Caco-2 (cell line): ENCODE results near the gene ARNT2. TPM values are rescaled to one million over a fixed set of nuclear protein-coding genes. Genes with fewer than 3 reads are reported as not detected.

Experiments used
- BruUV-seq: library from RNA; stranded (reverse); fragments of 400-500 nt; replicated peaks from 2 replicates; lab custom pipeline; 2021; lab: Mats Ljungman, UMichigan
- CTCF ChIA-PET: fragments of 300-600 bp; sonication (Branson Sonifier 250); formaldehyde crosslinking; loops from one replicate; lab custom pipeline; 2022; ENCODE audit warnings: antibody characterized with exemption; lab: Charles Lee
- POLR2A ChIA-PET: fragments of 300-600 bp; sonication (Branson Sonifier 250); formaldehyde crosslinking; loops from one replicate; lab custom pipeline; 2022; ENCODE audit warnings: antibody characterized with exemption; lab: Charles Lee
- DNase-seq, 2 experiments: peaks; one replicate each; pipeline versions ENCODE4 v3.0.0 to v3.0.0-alpha.2; 2020 to 2022
- H3K27me3 ChIP-seq: replicated peaks from 2 replicates; pipeline ENCODE4 v1.6.0; 2011; ENCODE audit warnings: low read length; ENCODE audit not compliant: control insufficient read depth, insufficient read depth
- H3K36me3 ChIP-seq: 2 replicates; pipeline ENCODE4 v1.5.1; 2011; ENCODE audit warnings: low read length; ENCODE audit not compliant: control insufficient read depth, insufficient read depth
- H3K4me1 ChIP-seq: fragments of 250-450 bp; sonication (Bioruptor Pico); 2 replicates; pipeline ENCODE4 v1.5.1; 2020; ENCODE audit warnings: mild to moderate bottlenecking
- H3K4me3 ChIP-seq: 2 replicates; pipeline ENCODE4 v1.5.1; 2011; ENCODE audit warnings: low read depth, mild to moderate bottlenecking, control low read depth, low read length
- H3K9me3 ChIP-seq: fragments of 250-450 bp; sonication (Bioruptor Pico); 2 replicates; pipeline ENCODE4 v1.5.1; 2020; ENCODE audit warnings: mild to moderate bottlenecking, moderate library complexity
- H3K27ac Mint-ChIP-seq: one replicate; pipeline ENCODE4 v1.8.0; 2022; ENCODE audit warnings: mixed read lengths; ENCODE audit not compliant: unreplicated experiment
- H3K27me3 Mint-ChIP-seq: one replicate; pipeline ENCODE4 v1.8.0; 2022; ENCODE audit warnings: mixed read lengths; ENCODE audit not compliant: insufficient read depth, unreplicated experiment
- H3K36me3 Mint-ChIP-seq: one replicate; pipeline ENCODE4 v1.8.0; 2022; ENCODE audit warnings: mild to moderate bottlenecking, mixed read lengths; ENCODE audit not compliant: insufficient read depth, unreplicated experiment
- H3K4me1 Mint-ChIP-seq: one replicate; pipeline ENCODE4 v1.8.0; 2022; ENCODE audit warnings: low read depth, mixed read lengths; ENCODE audit not compliant: unreplicated experiment
- H3K4me3 Mint-ChIP-seq: one replicate; pipeline ENCODE4 v1.8.0; 2022; ENCODE audit warnings: mild to moderate bottlenecking, moderate library complexity, mixed read lengths; ENCODE audit not compliant: unreplicated experiment
- H3K9me3 Mint-ChIP-seq: one replicate; pipeline ENCODE4 v1.8.0; 2022; ENCODE audit warnings: mixed read lengths; ENCODE audit not compliant: unreplicated experiment
- CTCF ChIP-seq, 2 experiments: fragments of 200-600 bp in 1 of 2; IDR thresholded peaks; 1 replicate in 1 of 2; 2 replicates in 1 of 2; pipeline versions ENCODE4 v1.5.1 to v1.8.0; 2011 to 2022; ENCODE audit warnings: antibody characterized with exemption in 1 of 2, control low read depth in 1 of 2, inconsistent platforms in 1 of 2, low read depth in 1 of 2, low read length in 1 of 2, mild to moderate bottlenecking in 1 of 2, moderate library complexity in 1 of 2; ENCODE audit not compliant: insufficient read depth in 1 of 2, severe bottlenecking in 1 of 2, unreplicated experiment in 1 of 2
- intact Hi-C: fragments of 100-400 bp; cut with micrococcal nuclease; formaldehyde crosslinking; loops from one replicate; pipeline ENCODE4 v1.10.0; 2022; ENCODE audit not compliant: unreplicated experiment
- total RNA-seq: library from RNA; stranded (reverse); gene quantifications from 2 replicates; pipeline ENCODE4 v1.2.3, GENCODE V29; 2022

ARNT2 gene
- total RNA-seq, 1 experiment from 2014 or later: 0.23 TPM

GRCh38 chr15:80580106-80580505 lies 175.9 kb downstream of the ARNT2 start:
- Histone ChIP-seq H3K27me3 (no peaks in the 10 kb centered on the region), H3K36me3 (no peaks in the 10 kb centered on the region), H3K9me3 (no peaks in the 10 kb centered on the region), H3K4me1 (peaks cover 6% of the 10 kb centered on the region), H3K4me3 (no peak overlapping the region)
- no peak for DNase-seq
- intact Hi-C loops: no loop called here
- Mint-ChIP-seq H3K9me3 (no peaks in the 10 kb centered on the region), H3K27me3 (no peaks in the 10 kb centered on the region), H3K4me1 (peaks cover 11% of the 10 kb centered on the region), H3K36me3 (no peaks in the 10 kb centered on the region), H3K4me3 (no peak overlapping the region), H3K27ac (no peak overlapping the region)
- no TSS peak for BruUV-seq
- ChIA-PET POLR2A (no interaction called here), CTCF (no interaction called here)
- no peak for TF ChIP-seq CTCF (IDR thresholded peaks at IDR 0.05; ENCODE audit: insufficient read depth in 1 of 2, low read depth in 1 of 2, low read length in 1 of 2, severe bottlenecking in 1 of 2, unreplicated experiment in 1 of 2)

DNA sequence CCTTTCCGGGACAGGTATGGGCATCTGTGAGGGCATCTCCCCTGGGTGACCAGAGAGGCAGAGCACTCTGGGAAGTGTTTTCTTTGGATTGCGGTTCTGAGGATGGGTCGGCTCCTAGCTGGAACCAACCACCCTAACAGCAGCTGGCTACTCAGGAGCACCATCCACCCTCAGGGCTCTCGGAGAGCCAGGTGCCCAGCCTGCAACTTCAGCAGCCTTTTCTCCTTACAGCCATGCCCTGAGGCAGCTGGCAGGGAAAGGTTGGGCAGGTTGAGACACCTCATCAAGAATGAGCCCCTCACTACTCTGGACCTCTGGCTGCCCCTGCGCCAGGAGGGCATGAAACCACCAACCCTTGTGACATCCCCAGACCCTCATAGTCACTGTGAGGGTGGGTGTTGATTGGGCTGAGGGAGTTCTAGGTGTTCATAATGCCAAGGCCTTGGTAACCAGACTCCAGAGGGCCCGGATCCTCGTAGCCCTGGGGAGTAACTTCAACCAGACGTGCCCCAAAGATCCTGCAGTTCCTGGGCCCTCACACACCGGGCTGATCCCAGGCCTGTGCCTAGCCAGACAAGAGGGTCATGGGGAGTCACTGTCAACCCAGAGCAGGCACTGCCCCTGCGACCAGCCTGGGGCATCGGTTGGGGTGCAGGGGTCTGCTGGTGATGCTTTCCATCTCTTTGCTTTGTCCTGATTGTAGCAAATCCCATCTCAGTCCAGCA lies 176.5 kb downstream of the ARNT2 start:
- Mint-ChIP-seq H3K27ac (no peak overlapping the region), H3K9me3 (no peaks in the 10 kb centered on the region), H3K4me3 (no peak overlapping the region), H3K36me3 (no peaks in the 10 kb centered on the region), H3K27me3 (no peaks in the 10 kb centered on the region), H3K4me1 (peaks cover 11% of the 10 kb centered on the region)
- Histone ChIP-seq H3K27me3 (no peaks in the 10 kb centered on the region), H3K36me3 (no peaks in the 10 kb centered on the region), H3K4me3 (no peak overlapping the region), H3K4me1 (peaks cover 6% of the 10 kb centered on the region), H3K9me3 (no peaks in the 10 kb centered on the region)
- ChIA-PET POLR2A (no interaction called here), CTCF (no interaction called here)
- BruUV-seq: no TSS peak
- DNase-seq: no peak
- intact Hi-C loops: no loop called here
- no peak for TF ChIP-seq CTCF (IDR thresholded peaks at IDR 0.05; ENCODE audit: insufficient read depth in 1 of 2, low read depth in 1 of 2, low read length in 1 of 2, severe bottlenecking in 1 of 2, unreplicated experiment in 1 of 2)

GRCh38 chr15:80581976-80582375 lies 177.8 kb downstream of the ARNT2 start:
- BruUV-seq: no TSS peak
- no peaks in the 10 kb centered on the region for H3K36me3 Mint-ChIP-seq
- no peaks in the 10 kb centered on the region for H3K9me3 Mint-ChIP-seq
- no peak overlapping the region for H3K4me3 ChIP-seq
- no peak for DNase-seq
- ChIA-PET CTCF (interaction anchor here (0.7 kb wide), 2 partner anchors 194 to 335 kb away, joined by 3 to 5 read pairs; no protein-coding TSS in a partner anchor), POLR2A (no interaction called here)
- peaks cover 11% of the 10 kb centered on the region for H3K4me1 Mint-ChIP-seq
- H3K27me3 Mint-ChIP-seq: no peaks in the 10 kb centered on the region
- H3K27me3 ChIP-seq: no peaks in the 10 kb centered on the region
- peaks cover 6% of the 10 kb centered on the region for H3K4me1 ChIP-seq
- no peak overlapping the region for H3K27ac Mint-ChIP-seq
- H3K9me3 ChIP-seq: no peaks in the 10 kb centered on the region
- no peaks in the 10 kb centered on the region for H3K36me3 ChIP-seq
- intact Hi-C loops: no loop called here
- no peak for TF ChIP-seq CTCF (IDR thresholded peaks at IDR 0.05; ENCODE audit: insufficient read depth in 1 of 2, low read depth in 1 of 2, low read length in 1 of 2, severe bottlenecking in 1 of 2, unreplicated experiment in 1 of 2)
- no peak overlapping the region for H3K4me3 Mint-ChIP-seq
